Astrocyte (in vitro differentiated cells and primary cell): ENCODE data around the gene OGN.

Experiments used
- EZH2 ChIP-seq: IDR thresholded peaks from 2 replicates; pipeline ENCODE4 v1.6.1; 2012; ENCODE audit warnings: mild to moderate bottlenecking, low read length, inconsistent platforms; ENCODE audit not compliant: insufficient read depth
- TF ChIP-seq, protein P1 (sequence below): IDR thresholded peaks from 2 replicates; pipeline ENCODE4 v1.5.1; 2011; ENCODE audit warnings: low read depth, mild to moderate bottlenecking, inconsistent platforms, low read length, moderate library complexity; ENCODE audit not compliant: insufficient read depth

DNA sequence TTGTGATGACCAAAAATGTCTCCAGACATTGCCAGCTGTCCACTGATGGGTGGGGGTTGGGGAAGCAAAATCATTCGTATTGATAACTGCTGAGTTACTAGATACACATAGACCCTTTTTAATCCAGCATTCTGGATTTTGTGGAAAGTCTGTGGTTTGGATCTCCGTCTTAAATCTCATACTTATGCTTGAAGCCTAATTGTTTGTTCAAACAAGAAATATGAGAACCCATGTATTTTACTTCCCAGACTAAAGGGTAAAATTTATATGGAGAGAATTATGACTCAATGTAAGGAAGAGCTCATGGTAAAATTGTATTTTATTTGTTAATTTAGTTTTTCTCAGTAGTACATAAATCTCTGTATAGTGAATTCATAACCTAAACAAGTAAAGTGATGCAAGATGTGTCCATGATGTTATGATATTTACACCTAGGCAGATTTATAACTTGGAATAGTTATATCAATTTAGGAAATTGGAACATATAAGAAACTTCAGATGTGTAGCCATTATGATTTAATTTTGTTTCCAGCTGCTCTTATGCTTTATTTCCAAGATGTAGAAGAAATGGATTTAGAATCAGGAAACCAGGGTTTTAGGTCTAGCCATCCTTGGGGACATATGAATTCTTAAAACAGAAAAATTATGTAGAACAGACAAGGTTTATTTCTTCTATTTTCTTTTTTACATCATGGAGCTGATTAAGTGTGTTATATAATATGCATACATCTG lies 4.5 kb upstream of the OGN start:
- TF ChIP-seq, protein P1, sequence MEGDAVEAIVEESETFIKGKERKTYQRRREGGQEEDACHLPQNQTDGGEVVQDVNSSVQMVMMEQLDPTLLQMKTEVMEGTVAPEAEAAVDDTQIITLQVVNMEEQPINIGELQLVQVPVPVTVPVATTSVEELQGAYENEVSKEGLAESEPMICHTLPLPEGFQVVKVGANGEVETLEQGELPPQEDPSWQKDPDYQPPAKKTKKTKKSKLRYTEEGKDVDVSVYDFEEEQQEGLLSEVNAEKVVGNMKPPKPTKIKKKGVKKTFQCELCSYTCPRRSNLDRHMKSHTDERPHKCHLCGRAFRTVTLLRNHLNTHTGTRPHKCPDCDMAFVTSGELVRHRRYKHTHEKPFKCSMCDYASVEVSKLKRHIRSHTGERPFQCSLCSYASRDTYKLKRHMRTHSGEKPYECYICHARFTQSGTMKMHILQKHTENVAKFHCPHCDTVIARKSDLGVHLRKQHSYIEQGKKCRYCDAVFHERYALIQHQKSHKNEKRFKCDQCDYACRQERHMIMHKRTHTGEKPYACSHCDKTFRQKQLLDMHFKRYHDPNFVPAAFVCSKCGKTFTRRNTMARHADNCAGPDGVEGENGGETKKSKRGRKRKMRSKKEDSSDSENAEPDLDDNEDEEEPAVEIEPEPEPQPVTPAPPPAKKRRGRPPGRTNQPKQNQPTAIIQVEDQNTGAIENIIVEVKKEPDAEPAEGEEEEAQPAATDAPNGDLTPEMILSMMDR, result no peak
- no peak for TF ChIP-seq EZH2
